Skin of body (tissue), 2 donors: ENCODE results near the gene SVOP. TPM values are rescaled to one million over a fixed set of nuclear protein-coding genes. Genes with fewer than 3 reads are reported as not detected.
"Not testable (repeated sequence)": the region's sequence is repeated elsewhere in the genome, so short reads cannot be mapped to it uniquely, and the experiment has no call there.

Experiments
- DNase-seq: peaks from one replicate; lab custom pipeline; 2025; lab: John Stamatoyannopoulos, UW
- total RNA-seq: library from RNA; depleted of rRNA; stranded (reverse); fragments of >200 nt; gene quantifications from one replicate; pipeline ENCODE4 v1.2.3, GENCODE V29; 2014

Gene SVOP
- total RNA-seq, 1 donor from 2014 or later, result 0.30 TPM

GRCh38 chr12:108895220-108895802 lies 125.6 kb downstream of the SVOP start:
- DNase-seq, result no peak

GRCh38 chr12:108890208-108890607 lies 130.7 kb downstream of the SVOP start:
- DNase-seq, result no peak

GRCh38 chr12:108888031-108888430 lies 132.8 kb downstream of the SVOP start:
- no peak for DNase-seq

GRCh38 chr12:108886873-108887629 lies 133.8 kb downstream of the SVOP start:
- DNase-seq, result no peak

GRCh38 chr12:108884116-108885012 lies 136.5 kb downstream of the SVOP start:
- no peak for DNase-seq

GRCh38 chr12:108881953-108882352 lies 138.9 kb downstream of the SVOP start:
- DNase-seq, result no peak

- DNase-seq, result no peak
These were observed 141.1 kb downstream of the SVOP start, which contains the start of gene DAO for GRCh38 chr12:108879615-108880254. TSS of gene DAO (plus strand) at chr12:108880092. CDS start at chr12:108885007, 4,915 bp downstream.

GRCh38 chr12:108876550-108876949 lies 144.3 kb downstream of the SVOP start:
- no peak for DNase-seq

GRCh38 chr12:108875682-108876361 lies 145.0 kb downstream of the SVOP start:
- no peak for DNase-seq

GRCh38 chr12:108875280-108875679 lies 145.6 kb downstream of the SVOP start:
- no peak for DNase-seq

- no peak for DNase-seq
These were observed 152.1 kb downstream of the SVOP start for GRCh38 chr12:108868781-108869180.

- DNase-seq, result not testable (repeated sequence)
These were observed 154.8 kb downstream of the SVOP start for GRCh38 chr12:108866083-108866482.

GRCh38 chr12:108865169-108865568 lies 155.7 kb downstream of the SVOP start:
- DNase-seq, result no peak

- DNase-seq, result no peak
These were observed 158.3 kb downstream of the SVOP start for GRCh38 chr12:108862588-108862959.

GRCh38 chr12:108861878-108862587 lies 158.8 kb downstream of the SVOP start:
- no peak for DNase-seq

GRCh38 chr12:108860443-108860842 lies 160.4 kb downstream of the SVOP start:
- DNase-seq, result no peak

GRCh38 chr12:108859923-108860291 lies 161.0 kb downstream of the SVOP start:
- DNase-seq, result no peak

GRCh38 chr12:108859141-108859922 lies 161.5 kb downstream of the SVOP start:
- not testable (repeated sequence) for DNase-seq

GRCh38 chr12:108858311-108859074 lies 162.4 kb downstream of the SVOP start:
- DNase-seq, result no peak
